Sigmoid colon (tissue), 7 donors: ENCODE results near the gene PPFIBP2. TPM values are rescaled to one million over a fixed set of nuclear protein-coding genes. Genes with fewer than 3 reads are reported as not detected.

Experiments
- DNase-seq: peaks from one replicate; pipeline ENCODE4 v3.0.0-alpha.2; 2019
- H3K27ac ChIP-seq, 4 donors: fragments of 200-600 bp; sonication (generic); one replicate each; pipeline ENCODE4 v1.5.1; 2016 to 2019; ENCODE audit warnings: mild to moderate bottlenecking in 1 of 4
- H3K27me3 ChIP-seq, 3 donors: fragments of 200-600 bp; sonication (generic); one replicate each; pipeline ENCODE4 v1.5.1; 2019; ENCODE audit warnings: mild to moderate bottlenecking in 1 of 3
- H3K36me3 ChIP-seq, 4 donors: fragments of 200-600 bp; sonication (generic); one replicate each; pipeline ENCODE4 v1.5.1; 2016 to 2019
- H3K4me1 ChIP-seq, 4 donors: fragments of 200-600 bp; sonication (generic); one replicate each; pipeline ENCODE4 v1.5.1; 2017 to 2019
- H3K4me3 ChIP-seq, 4 donors: fragments of 200-600 bp; sonication (generic); one replicate each; pipeline ENCODE4 v1.5.1; 2017 to 2019; ENCODE audit warnings: mild to moderate bottlenecking in 2 of 4, moderate library complexity in 1 of 4
- H3K9me3 ChIP-seq, 4 donors: fragments of 200-600 bp in 3 of 4; sonication (generic) in 3 of 4; one replicate each; pipeline versions ENCODE4 v1.5.1 to v1.6.1; 2013 to 2019
- CTCF ChIP-seq, 4 experiments: fragments of 450-650 bp in 3 of 4; fragments of 200-600 bp in 1 of 4; IDR thresholded peaks; one replicate each; pipeline ENCODE4 v1.5.1; 2016 to 2019; ENCODE audit warnings: antibody characterized with exemption in 4 of 4, mild to moderate bottlenecking in 3 of 4, moderate library complexity in 2 of 4
- EP300 ChIP-seq, 4 donors: sonication (generic); formaldehyde crosslinking; IDR thresholded peaks; one replicate each; pipeline ENCODE4 v1.6.1; 2017; ENCODE audit warnings: antibody characterized with exemption in 4 of 4
- POLR2A ChIP-seq, 2 donors: fragments of 450-650 bp; IDR thresholded peaks; one replicate each; pipeline ENCODE4 v1.6.1; 2016; ENCODE audit warnings: antibody characterized with exemption in 2 of 2, mild to moderate bottlenecking in 2 of 2, moderate library complexity in 2 of 2
- POLR2AphosphoS5 ChIP-seq, 4 donors: sonication (generic); formaldehyde crosslinking; IDR thresholded peaks; one replicate each; pipeline ENCODE4 v1.6.1; 2017; ENCODE audit warnings: antibody characterized with exemption in 4 of 4
- WGBS, 2 donors: extraction: QIAGEN DNeasy Blood & Tissue Kit; methylation state at CpG; one replicate each; pipeline ENCODE4 v1.1.7; 2013; 5-methylcytosine and 5-hydroxymethylcytosine counted together
- intact Hi-C: fragments of 100-400 bp; cut with DNase I; formaldehyde crosslinking; loops from one replicate; pipeline ENCODE4 v1.15.1; 2023
- polyA plus RNA-seq, 3 donors: library from polyadenylated mRNA; stranded (reverse); fragments of 200-250 nt; gene quantifications; one replicate each; pipeline ENCODE4 v1.2.3, GENCODE V29; 2013
- total RNA-seq, 4 donors: library from RNA; depleted of rRNA; stranded (reverse); fragments of >200 nt; gene quantifications; one replicate each; pipeline ENCODE4 v1.1.0, GENCODE V29; 2016
- donor health status: healthy with polysubstance abuse.
- donor health status: Bipolar disorder and iron deficiency.
- donor health status: healthy.

Gene PPFIBP2
- total and polyA plus RNA-seq, 7 donors, result 4.1 to 33.5 (median 11.6) TPM

- H3K27me3 ChIP-seq, result no peaks in the 10 kb centered on the region
- H3K27ac ChIP-seq, result no peak overlapping the region
- TF ChIP-seq CTCF (IDR thresholded peaks at IDR 0.05) (no peak), EP300 (IDR thresholded peaks at IDR 0.05) (no peak), POLR2A (IDR thresholded peaks at IDR 0.05) (no peak), POLR2AphosphoS5 (IDR thresholded peaks at IDR 0.05) (no peak)
- intact Hi-C loops, result no loop called here
- 30 to 78% methylated on average over 1 of the region's 1 CpG for WGBS, 2 donors
- peaks cover 0 to 6% (median 0%) of the 10 kb centered on the region in 4 donors for H3K36me3 ChIP-seq
- H3K4me3 ChIP-seq, result no peak overlapping the region
- H3K9me3 ChIP-seq, result no peaks in the 10 kb centered on the region
- no peak for DNase-seq
- H3K4me1 ChIP-seq, result no peaks in the 10 kb centered on the region
These were observed 97.6 kb downstream of the PPFIBP2 start for GRCh38 chr11:7611411-7611810.

- DNase-seq, result no peak
- H3K4me1 ChIP-seq, result no peaks in the 10 kb centered on the region
- H3K9me3 ChIP-seq, result no peaks in the 10 kb centered on the region
- no peak overlapping the region for H3K4me3 ChIP-seq
- H3K27me3 ChIP-seq, result no peaks in the 10 kb centered on the region
- WGBS, 2 donors, result 50 to 75% methylated on average over 7 of the region's 7 CpGs
- peaks cover 0 to 6% (median 0%) of the 10 kb centered on the region in 4 donors for H3K36me3 ChIP-seq
- H3K27ac ChIP-seq, result no peak overlapping the region
- intact Hi-C loops, result no loop called here
- TF ChIP-seq CTCF (IDR thresholded peaks at IDR 0.05) (no peak), POLR2AphosphoS5 (IDR thresholded peaks at IDR 0.05) (no peak), EP300 (IDR thresholded peaks at IDR 0.05) (no peak), POLR2A (IDR thresholded peaks at IDR 0.05) (no peak)
These were observed 98.4 kb downstream of the PPFIBP2 start for GRCh38 chr11:7612056-7612660.

GRCh38 chr11:7612661-7613393 is 99.0 kb downstream of the PPFIBP2 start:
- intact Hi-C loops, result no loop called here
- Histone ChIP-seq H3K27ac (no peak overlapping the region), H3K36me3 (peaks cover 0 to 6% (median 0%) of the 10 kb centered on the region in 4 donors), H3K27me3 (no peaks in the 10 kb centered on the region), H3K4me1 (no peaks in the 10 kb centered on the region), H3K9me3 (no peaks in the 10 kb centered on the region), H3K4me3 (no peak overlapping the region)
- WGBS, 2 donors, result 31 to 60% methylated on average over 4 of the region's 4 CpGs
- TF ChIP-seq CTCF (IDR thresholded peaks at IDR 0.05), result no peak
- no peak for TF ChIP-seq EP300 (IDR thresholded peaks at IDR 0.05)
- TF ChIP-seq POLR2A (IDR thresholded peaks at IDR 0.05), result no peak
- no peak for TF ChIP-seq POLR2AphosphoS5 (IDR thresholded peaks at IDR 0.05)
- DNase-seq, result no peak

- intact Hi-C loops, result no loop called here
These were observed 99.6 kb downstream of the PPFIBP2 start for GRCh38 chr11:7613394-7613720.

More at GRCh38 chr11:7613394-7613720, 99.6 kb downstream of the PPFIBP2 start:
- Histone ChIP-seq H3K9me3 (no peaks in the 10 kb centered on the region), H3K36me3 (peaks cover 0 to 6% (median 0%) of the 10 kb centered on the region in 4 donors), H3K4me3 (no peak overlapping the region), H3K4me1 (no peaks in the 10 kb centered on the region), H3K27me3 (no peaks in the 10 kb centered on the region), H3K27ac (no peak overlapping the region)
- DNase-seq, result no peak
- no peak for TF ChIP-seq CTCF (IDR thresholded peaks at IDR 0.05)
- TF ChIP-seq POLR2A (IDR thresholded peaks at IDR 0.05), result no peak
- TF ChIP-seq EP300 (IDR thresholded peaks at IDR 0.05), result no peak
- TF ChIP-seq POLR2AphosphoS5 (IDR thresholded peaks at IDR 0.05), result no peak
- WGBS, 2 donors, result 86 to 89% methylated on average over 4 of the region's 4 CpGs
